HG02759 (cell line): Measurements from ENCODE around the gene HOXC5.
A peak's percentile ranks its signal among the peaks of the same experiment; 100 is the strongest.

Experiments
- ATAC-seq: cut with Tn5 transposase; IDR thresholded peaks from one replicate; pipeline ENCODE4 v1.9.1; 2021; ENCODE audit warnings: mild to moderate bottlenecking, moderate library complexity; ENCODE audit not compliant: unreplicated experiment

The HOXC5 gene

DNA sequence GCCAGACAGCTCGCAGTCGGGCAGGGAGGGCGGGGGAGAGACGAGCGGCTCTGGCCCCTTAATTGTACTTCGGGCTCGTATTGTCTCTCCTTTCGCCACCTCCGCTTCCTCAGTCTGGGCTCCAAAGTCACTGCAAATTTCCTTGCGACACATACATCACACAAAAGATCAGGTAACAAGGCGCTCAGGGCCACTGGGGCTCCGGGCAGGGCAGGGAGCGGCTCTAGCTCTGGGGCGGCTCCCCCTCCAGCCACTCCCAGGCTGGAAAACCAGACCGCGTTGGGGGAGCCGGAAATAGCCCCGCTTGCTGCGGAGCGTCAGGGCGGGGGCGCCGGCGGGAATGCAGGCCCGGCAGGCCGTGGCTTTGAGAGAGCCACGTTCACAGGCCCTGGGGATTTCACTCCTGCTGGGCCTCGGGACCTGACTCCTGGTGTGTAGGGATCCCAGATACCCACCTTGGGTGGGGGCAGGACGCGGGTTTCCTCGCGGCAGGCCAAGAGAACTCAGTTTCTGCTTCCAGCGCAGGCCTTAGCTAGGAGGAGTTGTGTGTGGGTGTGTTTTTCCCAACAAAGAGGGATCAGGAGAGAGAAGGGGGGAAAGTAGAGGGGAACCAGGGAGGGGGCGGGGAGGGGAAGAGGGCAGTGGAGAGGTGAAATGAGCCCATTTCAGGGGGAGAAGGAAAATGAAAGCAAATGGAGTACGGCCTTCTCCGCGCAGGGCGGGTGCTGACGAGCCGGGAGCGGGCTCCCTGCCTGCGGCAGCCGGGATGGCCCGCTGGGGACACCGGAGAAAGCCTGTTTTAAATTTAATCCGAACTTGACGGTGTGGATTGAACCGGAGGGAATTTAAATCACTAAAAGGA is 37.2 kb upstream of the HOXC5 start:
- no peak for ATAC-seq

DNA sequence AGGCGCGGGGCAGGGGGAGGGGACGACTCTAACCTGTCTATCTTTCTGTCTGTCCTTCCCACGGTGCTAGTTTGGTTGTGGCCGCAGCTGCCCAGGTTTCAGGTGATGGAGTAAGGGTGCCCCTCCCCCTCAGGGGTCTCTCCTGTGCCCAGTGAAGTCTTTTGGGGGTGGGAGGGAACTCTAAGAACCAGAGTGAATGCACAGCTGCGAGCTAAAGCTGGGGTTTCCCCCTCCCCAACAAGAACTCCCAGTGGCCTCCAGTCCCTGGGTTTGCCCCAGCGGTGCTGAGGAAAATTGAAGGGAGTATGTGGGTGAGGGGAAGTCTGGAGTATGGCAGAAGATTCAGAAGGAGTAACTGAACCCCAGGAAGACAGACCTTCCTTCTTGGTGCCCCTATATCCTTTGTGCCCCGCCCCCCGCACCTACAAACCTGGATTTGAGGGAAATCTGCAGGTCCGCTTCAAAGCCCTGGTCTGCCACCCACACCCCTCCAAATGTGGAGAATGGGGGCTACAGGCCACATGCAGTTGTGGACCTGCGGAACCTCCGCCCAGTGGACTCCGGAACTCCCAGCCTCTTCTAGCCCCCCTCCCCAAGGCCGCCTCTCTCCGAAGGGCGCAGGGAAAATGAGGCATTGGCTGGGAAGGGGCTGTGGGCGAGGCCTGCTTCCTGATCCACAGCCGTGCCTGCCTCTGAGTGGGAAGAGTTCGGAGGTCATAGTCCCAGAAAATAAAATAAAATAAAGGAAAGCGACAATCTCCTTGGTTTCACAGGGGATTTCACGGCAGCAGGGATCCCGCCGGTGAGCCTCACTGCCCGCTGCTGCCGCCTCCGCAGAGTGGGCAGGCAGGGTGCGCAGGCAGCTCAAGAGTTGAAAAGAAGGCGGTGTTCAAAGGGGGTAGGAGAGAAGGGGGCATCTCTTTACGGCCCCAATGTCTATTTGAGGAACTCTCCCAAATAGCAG is 36.3 kb upstream of the HOXC5 start:
- no peak for ATAC-seq

DNA sequence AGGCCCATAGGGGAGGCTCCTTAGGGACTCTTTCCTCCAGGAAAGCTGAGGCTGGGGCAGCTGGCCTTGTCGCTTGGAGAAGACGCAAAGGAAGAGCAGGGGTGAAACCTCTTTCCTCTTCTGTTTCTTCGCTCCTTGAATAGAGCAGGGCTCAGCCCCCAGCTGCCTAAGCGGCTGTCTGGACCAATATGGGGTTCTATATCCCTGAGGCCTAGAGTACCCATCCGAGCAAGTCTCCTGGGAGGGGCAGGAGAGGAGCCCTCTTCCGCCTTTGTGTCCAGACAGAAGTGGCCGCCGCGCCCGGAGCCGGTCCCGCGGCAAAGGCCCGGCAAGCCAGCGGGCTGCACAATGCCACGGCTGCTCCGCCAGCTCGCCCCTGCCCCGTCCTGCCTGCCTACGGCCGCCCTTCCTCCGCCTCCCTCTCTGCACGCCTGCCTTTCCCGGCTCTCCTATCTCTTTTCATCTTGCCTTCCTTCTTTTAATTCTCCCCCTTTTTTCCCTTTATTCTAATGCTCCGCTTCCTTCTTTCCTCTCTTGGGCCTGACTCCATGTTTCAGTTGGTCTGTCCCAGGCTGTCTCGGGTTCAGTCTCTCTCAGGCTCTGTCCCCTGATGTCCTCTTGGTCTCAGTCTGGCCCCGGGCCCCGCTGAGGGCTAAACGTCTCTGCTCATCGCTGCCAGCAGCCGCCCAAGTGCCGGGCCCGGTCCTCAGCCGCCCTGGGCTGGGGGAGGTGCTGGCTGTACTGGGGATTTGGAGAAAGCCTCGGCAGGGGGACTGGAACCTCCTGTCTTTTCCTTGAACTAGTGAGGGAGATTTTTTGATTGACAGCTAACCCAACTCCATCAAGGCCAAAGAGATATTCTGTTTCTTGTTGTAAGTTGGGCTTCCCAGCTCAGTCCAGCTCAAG is 35.4 kb upstream of the HOXC5 start:
- no peak for ATAC-seq

DNA sequence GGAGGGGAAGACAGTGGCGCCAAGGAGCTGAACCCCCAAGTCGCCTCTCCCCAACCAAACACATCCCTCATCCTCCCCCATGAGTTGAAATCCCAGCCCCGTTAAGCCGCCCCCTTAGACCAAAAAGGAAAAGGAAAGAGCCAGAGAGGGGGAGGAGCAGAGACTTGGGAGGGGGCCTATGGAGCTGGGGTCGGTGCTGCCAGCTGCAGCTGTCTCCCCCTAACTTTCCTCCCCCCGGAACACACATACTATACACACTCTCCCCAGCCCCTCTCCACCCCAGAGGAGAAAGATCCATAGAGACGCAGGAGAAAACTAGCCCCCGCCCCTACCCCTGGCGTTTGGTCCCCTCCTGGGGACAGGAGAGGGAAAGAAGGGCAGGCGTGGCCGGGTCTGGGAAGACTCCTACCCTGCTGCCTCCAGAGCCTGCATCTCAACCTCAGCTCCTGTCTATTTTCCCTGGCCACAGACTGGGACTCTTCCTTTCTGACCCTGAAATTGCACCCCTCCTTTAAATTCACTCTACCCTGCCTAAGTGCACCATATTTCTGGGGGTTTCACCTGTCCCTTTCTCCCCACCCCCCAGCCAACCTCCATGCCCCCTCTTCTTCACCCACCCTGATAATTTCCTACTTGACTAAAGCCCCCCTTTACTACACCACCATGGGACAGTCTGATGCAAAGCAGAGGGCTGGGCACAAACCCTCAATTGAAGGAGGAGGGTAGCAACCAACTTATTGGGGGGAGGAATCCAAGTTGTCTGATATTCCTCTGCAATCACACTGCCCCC is 34.5 kb upstream of the HOXC5 start:
- ATAC-seq: no peak

DNA sequence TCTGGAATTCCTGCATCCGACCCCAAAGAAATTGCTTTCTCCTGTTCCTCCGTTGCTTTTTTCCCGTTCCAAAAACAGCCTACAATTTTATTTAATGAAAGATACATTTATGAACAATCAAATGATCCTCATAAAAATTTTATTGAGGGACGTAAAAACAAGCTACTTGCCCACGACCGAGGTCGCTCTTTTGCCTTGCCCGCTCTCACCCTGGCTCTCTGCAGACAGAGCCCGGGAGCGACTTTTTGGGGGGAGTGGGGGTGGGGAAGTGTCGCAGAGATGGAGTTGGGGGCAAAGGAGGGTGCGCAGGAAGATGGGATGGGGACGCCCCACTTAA is 34.0 kb upstream of the HOXC5 start:
- ATAC-seq: no peak

DNA sequence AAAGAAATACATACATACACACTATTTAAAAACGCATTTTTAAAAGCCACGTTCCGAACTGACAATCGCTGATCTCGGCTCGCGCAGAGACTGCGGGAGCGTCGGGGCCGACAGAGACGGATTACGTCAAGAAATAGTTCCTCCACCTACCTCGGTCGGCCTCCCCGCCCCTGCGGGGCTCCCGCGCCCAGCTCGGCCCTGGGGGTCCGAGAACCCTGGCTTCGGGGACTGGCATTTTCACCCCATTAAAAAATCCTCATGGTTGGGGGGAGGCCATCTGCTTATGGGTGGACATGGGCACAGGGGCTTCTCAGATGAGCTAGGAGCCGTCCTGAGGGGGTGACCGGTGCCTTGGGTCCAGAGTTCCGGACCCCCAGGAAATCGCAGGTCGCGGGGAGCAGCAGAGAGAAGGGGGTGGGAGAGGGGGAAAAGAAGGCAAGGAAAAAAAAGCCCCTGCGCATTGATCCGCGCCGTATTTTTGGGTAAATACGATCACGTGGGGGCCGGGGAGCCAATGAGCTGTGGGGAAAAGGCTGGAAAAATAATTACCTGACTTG is 33.2 kb upstream of the HOXC5 start:
- no peak for ATAC-seq

DNA sequence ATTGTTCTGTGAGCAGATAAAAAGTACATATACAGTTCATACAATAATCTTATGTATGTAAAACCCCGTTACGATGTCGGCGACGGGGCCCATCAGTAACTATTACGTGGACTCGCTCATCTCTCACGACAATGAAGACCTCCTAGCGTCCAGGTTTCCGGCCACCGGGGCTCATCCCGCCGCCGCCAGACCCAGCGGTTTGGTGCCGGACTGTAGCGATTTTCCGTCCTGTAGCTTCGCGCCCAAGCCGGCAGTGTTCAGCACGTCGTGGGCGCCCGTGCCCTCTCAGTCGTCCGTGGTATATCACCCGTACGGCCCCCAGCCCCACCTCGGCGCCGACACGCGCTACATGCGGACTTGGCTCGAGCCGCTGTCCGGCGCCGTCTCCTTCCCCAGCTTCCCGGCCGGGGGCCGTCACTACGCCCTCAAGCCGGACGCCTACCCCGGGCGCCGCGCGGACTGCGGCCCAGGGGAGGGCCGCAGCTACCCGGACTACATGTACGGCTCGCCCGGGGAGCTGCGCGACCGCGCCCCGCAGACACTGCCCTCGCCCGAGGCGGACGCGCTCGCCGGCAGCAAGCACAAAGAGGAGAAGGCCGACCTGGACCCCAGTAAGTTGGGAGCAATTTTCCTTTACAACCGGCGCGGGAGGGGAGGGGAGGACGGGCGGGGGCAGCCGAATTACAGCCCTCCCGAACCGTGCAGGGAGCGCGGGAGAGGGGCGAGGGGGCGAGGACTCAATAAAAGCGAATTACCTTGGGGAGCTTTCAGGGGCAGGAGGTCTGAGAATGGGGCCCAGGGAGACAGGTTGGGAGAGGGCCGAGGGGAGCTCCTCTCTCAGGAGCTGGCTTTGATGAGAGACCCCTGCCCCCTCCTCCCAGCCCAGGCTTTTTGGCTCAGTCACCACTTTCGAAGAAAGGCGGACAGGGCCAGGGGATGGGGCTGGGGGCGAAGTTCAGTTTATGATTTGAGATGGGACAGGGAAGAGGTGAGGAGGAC is 32.4 kb upstream of the HOXC5 start, which contains the start of gene HOXC9:
HOXC9 (plus strand) TSS at position 46 of the 999 bp plus-strand sequence; CDS start at position 74, 28 bp downstream.
- ATAC-seq: no peak

DNA sequence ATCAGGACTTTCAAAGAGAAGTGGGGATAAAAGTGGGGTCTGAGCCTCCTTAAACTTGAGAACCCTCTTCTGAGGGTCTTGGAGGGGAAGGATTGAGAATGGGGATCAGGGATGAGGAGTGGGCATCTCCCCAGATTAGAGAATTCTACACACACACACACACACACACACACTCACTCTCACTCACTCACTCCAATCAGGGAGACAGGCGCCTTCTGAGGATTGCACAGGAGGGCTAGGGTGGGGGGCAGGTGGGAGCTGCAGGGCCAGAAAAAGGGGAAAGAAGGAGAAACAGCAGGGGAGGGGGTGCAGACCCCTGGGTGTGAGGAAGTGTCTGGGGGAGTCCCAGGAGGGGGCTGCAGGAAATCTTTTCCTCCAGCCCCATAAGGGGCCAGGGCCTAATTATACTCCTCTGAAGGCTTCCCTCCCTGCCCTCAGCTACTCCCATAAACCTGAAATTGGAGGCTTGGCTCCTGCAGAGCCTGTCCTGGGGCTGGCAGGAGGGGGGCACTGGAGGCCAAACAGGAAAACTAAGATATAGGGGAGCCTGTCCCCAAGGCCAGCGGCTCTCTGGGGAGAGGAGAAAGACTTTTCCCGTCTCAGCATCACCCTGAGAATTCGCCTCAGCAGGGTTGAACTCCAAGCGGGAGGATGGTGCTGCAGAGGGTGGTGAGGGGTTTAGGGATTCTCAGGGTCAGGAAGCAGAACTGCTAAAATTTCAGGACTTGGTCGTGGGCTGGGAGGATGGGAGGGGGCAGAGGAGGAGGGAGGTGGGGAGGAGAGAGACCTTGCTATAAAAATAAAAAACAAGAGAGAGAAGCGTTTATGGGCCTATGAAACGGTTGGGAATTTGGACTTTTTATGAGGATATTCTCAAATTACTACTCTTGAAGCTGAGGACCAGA is 31.3 kb upstream of the HOXC5 start:
- no peak for ATAC-seq

DNA sequence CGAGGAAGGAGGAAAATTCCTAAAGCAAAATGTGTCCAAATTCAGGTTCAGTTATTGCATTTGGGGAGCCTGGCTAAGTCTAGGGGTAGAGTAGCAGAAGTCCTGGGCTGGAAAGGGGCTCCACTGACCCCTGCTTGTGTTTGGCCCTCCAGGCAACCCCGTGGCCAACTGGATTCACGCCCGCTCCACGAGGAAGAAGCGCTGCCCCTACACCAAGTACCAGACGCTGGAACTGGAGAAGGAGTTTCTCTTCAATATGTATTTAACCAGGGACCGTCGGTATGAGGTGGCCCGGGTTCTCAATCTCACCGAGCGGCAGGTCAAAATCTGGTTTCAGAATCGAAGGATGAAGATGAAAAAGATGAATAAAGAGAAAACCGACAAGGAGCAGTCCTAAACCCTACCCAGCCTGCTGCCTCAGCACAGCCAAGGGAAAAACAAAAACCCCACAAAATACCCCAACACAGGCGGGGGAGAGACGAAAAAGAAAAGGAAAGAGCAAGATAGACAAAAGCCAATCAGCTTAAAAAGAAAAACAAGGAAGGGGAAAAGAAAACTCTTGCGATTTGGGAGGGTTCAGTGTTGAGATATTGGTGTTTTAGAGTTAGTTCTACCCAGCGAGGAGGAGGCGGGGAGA is 30.5 kb upstream of the HOXC5 start:
- ATAC-seq: no peak

DNA sequence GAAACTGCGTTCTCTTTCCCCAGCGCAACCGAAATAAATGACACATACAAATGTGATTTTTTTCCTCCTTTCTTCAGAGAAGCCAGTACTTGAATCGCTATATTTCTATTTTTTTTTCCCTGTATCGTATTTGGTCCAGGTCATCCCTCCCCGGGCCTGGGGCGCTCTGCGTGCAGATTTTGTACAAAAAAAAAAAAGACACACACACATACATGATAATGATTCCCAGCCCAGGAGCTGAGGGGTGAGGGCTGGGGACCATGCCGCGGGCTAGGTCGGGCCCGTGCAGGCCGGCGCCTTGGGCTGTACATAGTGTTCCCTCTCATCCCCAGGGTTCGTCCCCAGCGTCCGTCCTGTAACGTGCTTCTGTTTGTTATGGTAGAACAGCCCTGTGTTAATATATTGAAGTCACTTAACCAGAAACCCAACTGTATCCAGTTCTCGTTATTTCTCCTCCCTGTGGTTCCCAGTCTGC is 29.9 kb upstream of the HOXC5 start:
- ATAC-seq: no peak

DNA sequence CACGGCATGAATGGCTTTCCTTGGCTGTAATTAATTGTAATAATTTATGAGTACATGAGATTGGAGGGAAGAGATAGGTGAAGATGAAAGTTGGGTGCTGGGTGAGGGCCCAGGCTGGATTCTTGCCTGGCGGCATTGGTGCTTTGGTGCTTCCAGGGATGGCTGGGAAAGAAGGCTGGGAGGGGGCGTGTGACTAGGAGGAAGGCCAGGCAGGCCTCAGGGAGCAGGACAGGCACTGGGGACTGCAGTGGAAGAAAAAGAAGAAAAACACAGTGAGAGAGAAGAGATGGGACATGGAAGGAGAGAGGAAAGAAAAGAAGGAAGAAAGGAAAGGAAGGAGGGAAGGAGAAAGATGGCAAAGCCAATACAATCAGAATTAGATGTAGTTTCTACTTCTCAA is 29.2 kb upstream of the HOXC5 start:
- no peak for ATAC-seq

DNA sequence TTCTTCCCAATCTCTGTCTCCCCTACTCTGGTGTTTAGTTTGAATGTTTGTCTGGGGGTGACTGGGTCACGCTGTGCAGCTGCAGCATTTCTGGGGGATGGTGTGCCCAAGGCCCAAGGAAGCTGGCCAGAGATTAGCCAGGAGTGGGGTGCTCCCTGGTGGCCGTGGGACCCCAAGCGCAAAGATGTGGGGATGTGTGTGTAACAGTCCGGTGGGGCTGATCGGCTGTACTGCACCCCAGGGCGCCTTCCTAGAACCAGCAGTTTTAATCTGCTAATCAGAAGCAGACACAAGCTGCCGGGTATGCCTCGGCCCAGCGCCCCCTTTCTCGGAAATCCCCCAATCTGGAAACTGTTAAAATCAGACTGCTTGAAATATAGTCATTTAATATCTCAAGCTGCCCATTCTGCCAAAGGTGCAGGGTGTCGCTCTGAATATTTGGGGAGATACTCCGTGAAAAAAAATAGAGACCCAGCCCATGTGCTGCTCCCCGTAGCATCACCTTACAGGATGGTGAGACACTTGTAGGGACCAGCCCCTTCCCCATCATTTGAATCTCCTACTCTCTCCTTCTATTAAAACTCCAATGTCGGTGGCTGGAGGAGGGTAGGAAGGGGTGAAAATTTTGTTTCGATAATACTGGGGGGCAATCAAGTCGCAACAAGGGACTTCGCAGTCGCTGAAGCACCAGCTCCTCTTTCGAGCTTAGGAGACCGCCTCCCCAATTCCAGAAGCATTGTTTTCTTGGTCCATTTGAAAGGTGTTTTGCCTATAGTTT is 28.6 kb upstream of the HOXC5 start:
- ATAC-seq: no peak

DNA sequence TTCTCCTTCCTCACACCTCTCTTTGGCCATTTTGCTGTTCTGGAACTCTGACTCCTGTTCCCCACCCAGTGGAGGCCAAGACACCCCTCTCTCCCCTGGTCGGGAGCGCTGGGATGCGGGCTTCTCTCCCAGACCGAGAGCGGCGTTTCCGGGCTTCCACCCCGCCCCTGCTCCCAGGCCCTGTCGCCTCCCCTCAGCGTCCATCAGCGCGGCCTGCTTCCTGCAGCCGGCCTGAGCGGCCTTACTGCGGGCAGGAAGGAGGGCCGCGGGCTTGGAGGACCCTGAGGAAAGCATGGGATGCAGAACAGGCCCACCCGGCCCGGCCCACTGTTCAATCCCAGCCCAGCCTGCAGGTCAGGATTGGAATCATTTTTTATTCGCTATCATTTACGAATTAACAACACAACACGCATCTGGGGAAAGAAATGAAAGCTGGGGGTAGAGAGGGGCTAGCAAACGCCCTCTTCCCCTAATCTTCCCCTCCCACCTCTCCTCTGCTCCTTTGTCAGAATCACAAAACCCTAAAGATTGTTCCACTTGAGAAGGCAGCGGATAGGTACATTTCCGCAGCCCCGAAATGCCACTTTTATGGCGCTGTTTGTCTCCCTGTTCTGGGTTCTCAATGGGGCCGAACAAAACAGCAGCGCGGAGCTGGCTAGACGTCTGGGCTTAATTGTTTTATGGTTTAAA is 27.9 kb upstream of the HOXC5 start:
- no peak for ATAC-seq

DNA sequence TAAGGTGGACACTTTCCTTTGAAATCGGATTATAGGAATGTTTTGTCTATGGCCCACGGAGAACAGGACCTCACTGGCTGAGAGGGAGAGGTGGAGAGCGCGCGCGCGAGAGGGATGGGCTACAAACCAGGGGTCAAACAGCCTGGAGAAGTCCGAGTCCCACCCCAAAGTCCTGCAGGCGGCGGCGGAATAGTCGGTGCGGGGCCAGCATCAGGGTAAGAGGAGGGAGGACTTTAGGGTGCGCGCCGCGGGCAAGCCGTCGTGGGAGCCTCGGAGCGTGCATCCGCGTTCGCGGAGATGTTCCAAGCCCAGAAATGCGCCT is 27.4 kb upstream of the HOXC5 start:
- no peak for ATAC-seq

DNA sequence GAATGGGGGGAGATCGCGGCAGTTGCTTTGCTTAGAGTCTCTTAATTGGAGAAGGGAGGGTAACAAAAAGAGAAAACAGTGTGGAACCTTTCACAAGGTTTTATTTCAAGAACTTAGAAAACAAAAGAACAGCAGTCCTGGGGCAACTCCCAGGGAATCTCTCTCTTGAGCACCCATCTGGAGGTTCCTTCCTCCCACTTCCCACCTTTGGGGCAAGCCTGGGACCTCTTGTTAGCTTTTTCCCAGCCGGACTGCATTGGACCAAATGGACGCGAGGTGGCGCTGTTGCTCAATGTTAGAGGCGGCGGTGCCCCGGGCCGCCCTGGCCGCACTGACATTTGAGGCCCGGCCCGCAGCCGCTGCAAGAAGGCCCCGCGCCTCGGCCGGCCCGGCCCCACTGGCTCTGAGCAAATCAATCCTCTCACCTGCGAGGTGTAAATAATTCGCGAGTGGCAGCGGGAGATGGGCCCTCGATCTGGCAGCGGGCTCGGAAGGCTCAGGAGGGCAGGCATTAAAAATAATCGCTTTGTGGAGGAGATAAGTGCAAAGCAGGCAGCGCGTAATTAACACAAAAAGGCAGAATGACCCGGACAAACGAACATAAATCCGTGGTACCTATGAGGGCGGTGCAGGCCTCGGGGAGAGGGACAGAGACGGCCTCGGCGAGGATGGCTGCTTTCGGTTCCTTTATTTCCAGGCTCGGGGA is 26.8 kb upstream of the HOXC5 start:
- peak; percentile 82 for ATAC-seq
